B cell (primary cell): ENCODE data around the gene RELCH. TPM values are rescaled to one million over a fixed set of nuclear protein-coding genes. Genes with fewer than 3 reads are reported as not detected.

Experiments used
- ATAC-seq: fragments of 200-7000 bp; cut with Tn5 transposase; one replicate; pipeline ENCODE4 v1.10.0; 2021; ENCODE audit warnings: low read depth, mild to moderate bottlenecking, moderate number of reproducible peaks, moderate library complexity
- CTCF ChIA-PET: fragments of 350-600 bp; sonication (Branson Sonifier 250); formaldehyde crosslinking; loops from one replicate; lab custom pipeline; 2021; ENCODE audit warnings: antibody characterized with exemption, inconsistent platforms; lab: Charles Lee
- POLR2A ChIA-PET: fragments of 350-600 bp; sonication (Branson Sonifier 250); formaldehyde crosslinking; loops from one replicate; lab custom pipeline; 2021; ENCODE audit warnings: antibody characterized with exemption; lab: Charles Lee
- DNase-seq: peaks from one replicate; pipeline ENCODE4 v3.0.0; 2013
- H2AFZ ChIP-seq: 2 replicates; pipeline ENCODE4 v1.6.1; 2012; ENCODE audit warnings: mild to moderate bottlenecking, low read depth, low read length; ENCODE audit not compliant: insufficient read depth, poor library complexity, severe bottlenecking
- H3K27ac ChIP-seq, 2 donors: 1 replicate in 1 of 2; 2 replicates in 1 of 2; pipeline ENCODE4 v1.5.1; 2012 to 2013; ENCODE audit warnings: low read length in 2 of 2, mild to moderate bottlenecking in 2 of 2, moderate library complexity in 1 of 2
- H3K27me3 ChIP-seq, 4 experiments: fragments of 200-600 bp in 1 of 4; sonication (generic) in 1 of 4; replicated peaks in 1 of 4; 1 replicate in 2 of 4; 2 replicates in 2 of 4; pipeline versions ENCODE4 v1.6.1 to v1.7.0; 2013 to 2016; ENCODE audit warnings: low read length in 3 of 4, mild to moderate bottlenecking in 2 of 4, mixed read lengths in 1 of 4, moderate library complexity in 1 of 4; ENCODE audit not compliant: insufficient read depth in 4 of 4, control insufficient read depth in 3 of 4; ENCODE audit errors: control extremely low read depth in 1 of 4
- H3K36me3 ChIP-seq, 2 experiments: replicated peaks in 1 of 2; 1 replicate in 1 of 2; 2 replicates in 1 of 2; pipeline versions ENCODE4 v1.6.1 to v1.7.1; 2013; ENCODE audit warnings: low read length in 1 of 2; ENCODE audit not compliant: insufficient read depth in 2 of 2, control insufficient read depth in 1 of 2; ENCODE audit errors: control extremely low read depth in 1 of 2, extremely low read depth in 1 of 2
- H3K4me1 ChIP-seq, 2 donors: fragments of 200-600 bp in 1 of 2; sonication (generic) in 1 of 2; 1 replicate in 1 of 2; 2 replicates in 1 of 2; pipeline versions ENCODE4 v1.5.1 to v1.6.1; 2013 to 2017; ENCODE audit warnings: low read length in 2 of 2; ENCODE audit not compliant: control insufficient read depth in 2 of 2, insufficient read depth in 2 of 2
- H3K4me2 ChIP-seq: replicated peaks from 2 replicates; pipeline ENCODE3; 2012; ENCODE audit warnings: mild to moderate bottlenecking, low read depth, low read length; ENCODE audit not compliant: poor library complexity, severe bottlenecking
- H3K4me3 ChIP-seq, 5 experiments: fragments of 200-600 bp in 1 of 5; sonication (generic) in 1 of 5; 1 replicate in 3 of 5; 2 replicates in 2 of 5; pipeline versions ENCODE4 v1.5.1 to v1.7.0; 2011 to 2016; ENCODE audit warnings: low read length in 4 of 5, mild to moderate bottlenecking in 4 of 5, low read depth in 2 of 5, control low read depth in 1 of 5, moderate library complexity in 1 of 5; ENCODE audit not compliant: insufficient read depth in 1 of 5; ENCODE audit errors: control extremely low read depth in 1 of 5, extremely low read depth in 1 of 5
- H3K79me2 ChIP-seq: fragments of 200-600 bp; sonication (generic); one replicate; pipeline ENCODE4 v1.6.0; 2016; ENCODE audit warnings: low read length; ENCODE audit not compliant: control insufficient read depth, insufficient read depth
- H3K9ac ChIP-seq: fragments of 200-600 bp; sonication (generic); 2 replicates; pipeline ENCODE4 v1.6.1; 2017; ENCODE audit warnings: mild to moderate bottlenecking, low read length, moderate library complexity
- H3K9me3 ChIP-seq, 3 donors: one replicate each; pipeline versions ENCODE4 v1.6.1 to v1.7.1; 2013; ENCODE audit warnings: low read length in 2 of 3; ENCODE audit not compliant: control insufficient read depth in 2 of 3, insufficient read depth in 1 of 3; ENCODE audit errors: control extremely low read depth in 1 of 3
- H4K20me1 ChIP-seq: 2 replicates; pipeline ENCODE4 v1.6.0; 2012; ENCODE audit warnings: mild to moderate bottlenecking, low read length; ENCODE audit not compliant: insufficient read depth, control insufficient read depth, poor library complexity, severe bottlenecking
- H3K27ac Mint-ChIP-seq: one replicate; pipeline ENCODE4 v1.8.0; 2021; ENCODE audit warnings: mixed read lengths
- H3K27me3 Mint-ChIP-seq: one replicate; pipeline ENCODE4 v1.8.0; 2021; ENCODE audit warnings: mixed read lengths
- H3K4me1 Mint-ChIP-seq: one replicate; pipeline ENCODE4 v1.8.0; 2021; ENCODE audit warnings: mixed read lengths
- H3K4me3 Mint-ChIP-seq: one replicate; pipeline ENCODE4 v1.8.0; 2021; ENCODE audit warnings: mixed read lengths
- H3K9me3 Mint-ChIP-seq: one replicate; pipeline ENCODE4 v1.8.0; 2022; ENCODE audit warnings: mixed read lengths; ENCODE audit not compliant: insufficient read depth
- CTCF ChIP-seq: fragments of 200-600 bp; IDR thresholded peaks from one replicate; pipeline ENCODE4 v1.8.0; 2022; ENCODE audit warnings: antibody characterized with exemption, mild to moderate bottlenecking
- EZH2 ChIP-seq: IDR thresholded peaks from 2 replicates; pipeline ENCODE4 v1.6.1; 2012; ENCODE audit warnings: borderline replicate concordance, low read depth, mild to moderate bottlenecking, moderate library complexity, low read length; ENCODE audit not compliant: insufficient read depth, poor library complexity, severe bottlenecking
- WGBS: methylation state at CpG from one replicate; pipeline ENCODE4 v1.1.5; 2013; ENCODE audit warnings: missing lambda C conversion rate; ENCODE audit not compliant: insufficient coverage; 5-methylcytosine and 5-hydroxymethylcytosine counted together
- intact Hi-C: fragments of 100-400 bp; cut with micrococcal nuclease; formaldehyde crosslinking; loops from one replicate; pipeline ENCODE4 v1.10.0; 2022
- polyA plus RNA-seq: library from polyadenylated mRNA; depleted of rRNA; stranded (reverse); fragments of >200 nt; gene quantifications from 2 replicates; pipeline ENCODE4 v1.2.3, GENCODE V29; 2012
- total RNA-seq, 2 donors: library from RNA; stranded (reverse); fragments of 120-200 nt in 1 of 2; gene quantifications; 1 replicate in 1 of 2; 2 replicates in 1 of 2; pipeline versions ENCODE4 v1.2.3 to v1.2.4, GENCODE V29; 2013 to 2022

The RELCH gene
- total and polyA plus RNA-seq, 2 donors (not counting 1 experiment from before 2014, with no cell fraction given), result 17.6 to 77.9 TPM

- H3K9ac ChIP-seq, result no peak overlapping the region
- peaks cover 19% of the 10 kb centered on the region for H4K20me1 ChIP-seq
- no peak overlapping the region for H3K4me3 ChIP-seq
- intact Hi-C loops, result no loop called here
- Mint-ChIP-seq H3K9me3 (no peaks in the 10 kb centered on the region), H3K27me3 (no peaks in the 10 kb centered on the region), H3K4me1 (peaks cover 19% of the 10 kb centered on the region), H3K27ac (no peak overlapping the region), H3K4me3 (no peak overlapping the region)
- H3K4me2 ChIP-seq, result no peak overlapping the region
- no peak overlapping the region for H3K27ac ChIP-seq
- H3K9me3 ChIP-seq, result no peaks in the 10 kb centered on the region
- 33% methylated on average over 1 of the region's 4 CpGs for WGBS
- DNase-seq, result no peak
- no peaks in the 10 kb centered on the region for H3K27me3 ChIP-seq
- POLR2A ChIA-PET, result no interaction called here
- no peak for ATAC-seq
- H3K4me1 ChIP-seq, result peaks cover 0 to 5% of the 10 kb centered on the region in 2 donors
- CTCF ChIA-PET, result interaction anchor here (9.3 kb wide), 1 partner anchor 70 kb away, joined by 145 read pairs; no protein-coding TSS in a partner anchor
- H2AFZ ChIP-seq, result no peak overlapping the region
- TF ChIP-seq CTCF (no peak), EZH2 (no peak)
- H3K36me3 ChIP-seq, result peaks cover 0 to 3% of the 10 kb centered on the region in 2 experiments
- peaks cover 27% of the 10 kb centered on the region for H3K79me2 ChIP-seq
Measured at GRCh38 chr18:62179213-62179612, 7.8 kb upstream of the RELCH start.

- peaks cover 53% of the 10 kb centered on the region for H3K79me2 ChIP-seq
- intact Hi-C loops, result loop anchor here (10.0 kb wide), 1 partner anchor 973 kb away; no protein-coding TSS in a partner anchor
- H3K27ac Mint-ChIP-seq, result no peak overlapping the region
Measured at GRCh38 chr18:62182220-62182619, 4.8 kb upstream of the RELCH start.

More at GRCh38 chr18:62182220-62182619, 4.8 kb upstream of the RELCH start:
- no peak overlapping the region for H3K27ac ChIP-seq
- no peak overlapping the region for H3K9ac ChIP-seq
- Mint-ChIP-seq H3K4me1 (peaks cover 33% of the 10 kb centered on the region), H3K9me3 (no peaks in the 10 kb centered on the region), H3K27me3 (no peaks in the 10 kb centered on the region), H3K4me3 (no peak overlapping the region)
- H3K4me2 ChIP-seq, result no peak overlapping the region
- TF ChIP-seq EZH2 (no peak), CTCF (no peak)
- no peaks in the 10 kb centered on the region for H3K36me3 ChIP-seq
- ChIA-PET CTCF (interaction anchor here (1.0 to 9.3 kb wide), 6 partner anchors 12 to 404 kb away, joined by 3 to 145 read pairs (median 4); no protein-coding TSS in a partner anchor), POLR2A (no interaction called here)
- H2AFZ ChIP-seq, result no peak overlapping the region
- H3K9me3 ChIP-seq, result no peaks in the 10 kb centered on the region
- H3K4me3 ChIP-seq, result no peak overlapping the region
- peaks cover 19% of the 10 kb centered on the region for H4K20me1 ChIP-seq
- DNase-seq (no peak), ATAC-seq (no peak)
- 80% methylated on average over 2 of the region's 3 CpGs for WGBS
- H3K27me3 ChIP-seq, result no peaks in the 10 kb centered on the region
- peaks cover 8 to 10% of the 10 kb centered on the region in 2 donors for H3K4me1 ChIP-seq
